ENCODE data around the gene CAMKK1.

DNA sequence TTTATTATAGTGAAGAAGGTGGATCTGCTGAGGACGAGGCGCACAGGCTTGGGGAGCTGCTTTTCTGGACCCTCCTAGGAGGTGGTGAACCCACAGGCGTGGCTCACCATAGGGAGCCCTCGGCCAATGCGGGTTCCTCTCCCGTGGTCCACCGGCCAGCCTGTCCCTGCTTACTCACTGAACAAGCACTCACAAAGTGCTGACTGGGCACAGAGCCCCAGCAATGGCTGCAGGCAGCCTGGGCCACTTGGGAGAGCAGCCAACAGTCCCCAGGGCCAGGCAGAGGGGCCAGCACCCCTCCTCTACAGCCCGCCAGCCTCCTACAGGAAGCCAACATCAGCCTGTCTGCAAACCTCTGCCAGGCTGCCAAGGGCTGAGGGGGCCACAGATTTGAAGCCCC, 27.7 kb downstream of the CAMKK1 start:
- TF ChIP-seq, protein P1, sequence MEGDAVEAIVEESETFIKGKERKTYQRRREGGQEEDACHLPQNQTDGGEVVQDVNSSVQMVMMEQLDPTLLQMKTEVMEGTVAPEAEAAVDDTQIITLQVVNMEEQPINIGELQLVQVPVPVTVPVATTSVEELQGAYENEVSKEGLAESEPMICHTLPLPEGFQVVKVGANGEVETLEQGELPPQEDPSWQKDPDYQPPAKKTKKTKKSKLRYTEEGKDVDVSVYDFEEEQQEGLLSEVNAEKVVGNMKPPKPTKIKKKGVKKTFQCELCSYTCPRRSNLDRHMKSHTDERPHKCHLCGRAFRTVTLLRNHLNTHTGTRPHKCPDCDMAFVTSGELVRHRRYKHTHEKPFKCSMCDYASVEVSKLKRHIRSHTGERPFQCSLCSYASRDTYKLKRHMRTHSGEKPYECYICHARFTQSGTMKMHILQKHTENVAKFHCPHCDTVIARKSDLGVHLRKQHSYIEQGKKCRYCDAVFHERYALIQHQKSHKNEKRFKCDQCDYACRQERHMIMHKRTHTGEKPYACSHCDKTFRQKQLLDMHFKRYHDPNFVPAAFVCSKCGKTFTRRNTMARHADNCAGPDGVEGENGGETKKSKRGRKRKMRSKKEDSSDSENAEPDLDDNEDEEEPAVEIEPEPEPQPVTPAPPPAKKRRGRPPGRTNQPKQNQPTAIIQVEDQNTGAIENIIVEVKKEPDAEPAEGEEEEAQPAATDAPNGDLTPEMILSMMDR (conservative IDR thresholded peaks at IDR 0.05 in 1 of 2, IDR thresholded peaks at IDR 0.05 in 1 of 2; ENCODE audit: extremely low read depth in 1 of 2, insufficient read depth in 1 of 2, low read depth in 1 of 2, low read length in 2 of 2) = no peak
- TF ChIP-seq EZH2 (IDR thresholded peaks at IDR 0.05; ENCODE audit: borderline replicate concordance, low read length) = no peak
